Erythroblast (primary cell): ENCODE data around the gene CACNA1D.

ENCODE experiments used
- GATA1 ChIP-seq: IDR thresholded peaks from 2 replicates; pipeline ENCODE4 v1.6.1; 2011; ENCODE audit warnings: low read depth, mild to moderate bottlenecking, control low read depth, low read length, moderate library complexity
- POLR2A ChIP-seq: IDR thresholded peaks from 2 replicates; pipeline ENCODE4 v1.6.1; 2011; ENCODE audit warnings: mild to moderate bottlenecking, low read length

GRCh38 chr3:53750253-53751210 is 256.1 kb downstream of the CACNA1D start:
- TF ChIP-seq POLR2A = no peak
- no peak for TF ChIP-seq GATA1
